IMR-90 (cell line): ENCODE measurements around the gene NFX1. TPM values are rescaled to one million over a fixed set of nuclear protein-coding genes. Genes with fewer than 3 reads are reported as not detected.

Experiments
- ATAC-seq: fragments of 200-7000 bp; cut with Tn5 transposase; 2 replicates; pipeline ENCODE4 v1.9.1; 2020; ENCODE audit warnings: low read depth, mild to moderate bottlenecking, moderate library complexity
- BruUV-seq: library from RNA; stranded (reverse); fragments of 400-500 nt; replicated peaks from 2 replicates; lab custom pipeline; 2021; lab: Mats Ljungman, UMichigan
- CTCF ChIA-PET: fragments of 300-600 bp; formaldehyde crosslinking; extraction: SDS; loops from one replicate; lab custom pipeline; 2021; ENCODE audit warnings: antibody characterized with exemption; lab: Yijun Ruan, JAX
- POLR2A ChIA-PET: fragments of 300-600 bp; sonication (Branson Sonifier 250); formaldehyde crosslinking; loops from one replicate; lab custom pipeline; 2022; ENCODE audit warnings: antibody characterized with exemption; ENCODE audit not compliant: unreplicated experiment; lab: Charles Lee
- DNase-seq: peaks from one replicate; pipeline ENCODE4 v3.0.0; 2013
- H2AFZ ChIP-seq: replicated peaks from 2 replicates; pipeline ENCODE3; 2013; ENCODE audit warnings: low read length, mild to moderate bottlenecking; ENCODE audit not compliant: poor library complexity
- H2AK5ac ChIP-seq: 2 replicates; pipeline ENCODE4 v1.6.1; 2013; ENCODE audit warnings: low read depth, low read length, inconsistent platforms
- H2AK9ac ChIP-seq: replicated peaks from 2 replicates; pipeline ENCODE3; 2013; ENCODE audit warnings: mild to moderate bottlenecking, low read depth, low read length, moderate library complexity; ENCODE audit not compliant: poor library complexity
- H2BK120ac ChIP-seq: 2 replicates; pipeline ENCODE4 v1.6.1; 2013; ENCODE audit warnings: low read depth, low read length, inconsistent platforms
- H2BK15ac ChIP-seq: 3 replicates; pipeline ENCODE4 v1.6.1; 2013; ENCODE audit warnings: low read depth, low read length, inconsistent platforms
- H2BK20ac ChIP-seq: 2 replicates; pipeline ENCODE4 v1.6.1; 2013; ENCODE audit warnings: low read depth, mild to moderate bottlenecking, inconsistent platforms, low read length, moderate library complexity
- H2BK5ac ChIP-seq: 2 replicates; pipeline ENCODE4 v1.6.1; 2013; ENCODE audit warnings: mild to moderate bottlenecking, low read depth, low read length, inconsistent platforms; ENCODE audit not compliant: poor library complexity, severe bottlenecking
- H3K14ac ChIP-seq: replicated peaks from 2 replicates; pipeline ENCODE4 v1.6.1; 2013; ENCODE audit warnings: low read depth, low read length, inconsistent platforms
- H3K18ac ChIP-seq: 2 replicates; pipeline ENCODE4 v1.6.1; 2013; ENCODE audit warnings: low read depth, low read length, control low read depth
- H3K23ac ChIP-seq: 2 replicates; pipeline ENCODE4 v1.6.1; 2013; ENCODE audit warnings: low read depth, low read length, inconsistent platforms
- H3K27ac ChIP-seq: 2 replicates; pipeline ENCODE4 v1.5.1; 2013; ENCODE audit warnings: mild to moderate bottlenecking, control low read depth, low read length; ENCODE audit not compliant: insufficient read depth
- H3K27me3 ChIP-seq: 2 replicates; pipeline ENCODE4 v1.6.1; 2013; ENCODE audit warnings: low read length; ENCODE audit not compliant: control insufficient read depth, insufficient read depth
- H3K36me3 ChIP-seq: 2 replicates; pipeline ENCODE4 v1.6.1; 2013; ENCODE audit warnings: low read length, mixed read lengths; ENCODE audit not compliant: control insufficient read depth, insufficient read depth
- H3K4ac ChIP-seq: 2 replicates; pipeline ENCODE4 v1.6.1; 2013; ENCODE audit warnings: low read depth, low read length, inconsistent platforms
- H3K4me1 ChIP-seq: 2 replicates; pipeline ENCODE4 v1.6.1; 2013; ENCODE audit warnings: low read length, mixed read lengths; ENCODE audit not compliant: control insufficient read depth, insufficient read depth
- H3K4me2 ChIP-seq: 2 replicates; pipeline ENCODE4 v1.6.1; 2013; ENCODE audit warnings: low read depth, mild to moderate bottlenecking, control low read depth, low read length, moderate library complexity
- H3K4me3 ChIP-seq: 2 replicates; pipeline ENCODE4 v1.5.1; 2013; ENCODE audit warnings: low read depth, mild to moderate bottlenecking, control low read depth, low read length, moderate library complexity; ENCODE audit not compliant: insufficient read depth
- H3K56ac ChIP-seq: 2 replicates; pipeline ENCODE4 v1.6.1; 2013; ENCODE audit warnings: low read length, inconsistent platforms; ENCODE audit not compliant: insufficient read depth; ENCODE audit errors: extremely low read depth
- H3K79me1 ChIP-seq, 2 experiments: 2 replicates each; pipeline ENCODE4 v1.6.1; 2013; ENCODE audit warnings: low read length in 2 of 2, inconsistent platforms in 1 of 2, low read depth in 1 of 2
- H3K9ac ChIP-seq: 2 replicates; pipeline ENCODE4 v1.6.1; 2013; ENCODE audit warnings: low read depth, low read length, control low read depth
- H3K9me1 ChIP-seq: 2 replicates; pipeline ENCODE4 v1.6.1; 2013; ENCODE audit warnings: low read length, inconsistent platforms; ENCODE audit not compliant: insufficient read depth
- H3K9me3 ChIP-seq: 2 replicates; pipeline ENCODE4 v1.6.1; 2013; ENCODE audit warnings: low read length; ENCODE audit not compliant: control insufficient read depth, insufficient read depth
- H4K20me1 ChIP-seq: 2 replicates; pipeline ENCODE4 v1.6.1; 2013; ENCODE audit warnings: low read length, inconsistent platforms; ENCODE audit not compliant: insufficient read depth
- H4K5ac ChIP-seq: 2 replicates; pipeline ENCODE4 v1.6.1; 2013; ENCODE audit warnings: mild to moderate bottlenecking, low read depth, low read length, control low read depth
- H4K8ac ChIP-seq, 2 experiments: 2 replicates each; pipeline ENCODE4 v1.6.1; 2013; ENCODE audit warnings: low read depth in 2 of 2, low read length in 2 of 2, control low read depth in 1 of 2, inconsistent platforms in 1 of 2
- H4K91ac ChIP-seq: 2 replicates; pipeline ENCODE4 v1.6.1; 2013; ENCODE audit warnings: low read depth, low read length, inconsistent platforms; ENCODE audit not compliant: insufficient read depth
- CHD1 ChIP-seq: IDR thresholded peaks from 2 replicates; pipeline ENCODE4 v1.6.1; 2012; ENCODE audit warnings: low read depth, low read length, improper control_type of control experiment
- FOS ChIP-seq: fragments of 150-350 bp; IDR thresholded peaks from 2 replicates; pipeline ENCODE4 v1.6.1; 2016; ENCODE audit warnings: low read depth, low read length
- MXI1 ChIP-seq: IDR thresholded peaks from 2 replicates; pipeline ENCODE4 v1.6.1; 2012; ENCODE audit warnings: low read depth, mild to moderate bottlenecking, low read length, moderate library complexity, borderline replicate concordance
- RAD21 ChIP-seq: IDR thresholded peaks from 2 replicates; pipeline ENCODE4 v1.6.1; 2012; ENCODE audit warnings: low read length, improper control_type of control experiment
- RFX5 ChIP-seq: IDR thresholded peaks from 2 replicates; pipeline ENCODE4 v1.8.0; 2012; ENCODE audit warnings: low read depth, mild to moderate bottlenecking, low read length, moderate library complexity
- WGBS, 2 experiments: methylation state at CpG; one replicate each; pipeline versions ENCODE4 v1.1.5 to v1.1.7; 2013; ENCODE audit warnings: missing lambda C conversion rate in 2 of 2; ENCODE audit not compliant: insufficient read length in 1 of 2; ENCODE audit errors: extremely low coverage in 2 of 2; 5-methylcytosine and 5-hydroxymethylcytosine counted together
- dilution Hi-C: fragments of 300-500 bp; cut with HindIII; formaldehyde crosslinking; loops from one replicate; pipeline ENCODE4 v1.14.3; 2018; ENCODE audit warnings: low sequenced_read_pairs; ENCODE audit not compliant: unreplicated experiment
- in situ Hi-C: fragments of 300-500 bp; cut with MboI; formaldehyde crosslinking; loops from 3 replicates; pipeline ENCODE4 v1.14.3; 2019; ENCODE audit warnings: low sequenced_read_pairs, inconsistent platforms, mixed read lengths
- intact Hi-C: fragments of 100-400 bp; cut with micrococcal nuclease; formaldehyde crosslinking; loops from 2 replicates; pipeline ENCODE4 v1.10.0; 2022
- polyA plus RNA-seq, 3 experiments: library from polyadenylated mRNA; depleted of rRNA; stranded (reverse); fragments of >200 nt; gene quantifications; 2 replicates each; pipeline ENCODE4 v1.2.3, GENCODE V29; 2012; ENCODE audit warnings: low replicate concordance in 1 of 3
- total RNA-seq: library from RNA; depleted of rRNA; stranded (reverse); fragments of >200 nt; gene quantifications from 2 replicates; pipeline ENCODE4 v1.2.3, GENCODE V29; 2012

The NFX1 gene
- total and polyA plus RNA-seq, 2 of the 4 experiments (the other 2 are of a cell fraction) = 27.0 to 36.0 TPM

- ChIA-PET CTCF (no interaction called here), POLR2A (no interaction called here)
- Histone ChIP-seq H3K79me1 (no peaks in the 10 kb centered on the region), H2AK5ac (0 out of 2 replicates have a peak overlapping the region, but pooled peaks have one; percentile 9), H2BK20ac (no peak overlapping the region), H3K9me3 (no peaks in the 10 kb centered on the region), H3K14ac (no peak overlapping the region), H2BK120ac (no peak overlapping the region), H2AK9ac (no peak overlapping the region), H4K91ac (peak overlapping the region; percentile 21; the same call in 1 of the 2 replicates), H3K56ac (no peak overlapping the region), H4K8ac (no peak overlapping the region), H2AFZ (no peak overlapping the region), H2BK5ac (no peak overlapping the region), H3K9me1 (no peaks in the 10 kb centered on the region), H3K18ac (no peak overlapping the region), H3K27ac (no peak overlapping the region), H3K4me1 (0 out of 2 replicates have a peak, but pooled peaks cover 2% of the 10 kb centered on the region), H4K20me1 (no peaks in the 10 kb centered on the region), H3K36me3 (no peaks in the 10 kb centered on the region), H4K5ac (no peak overlapping the region), H3K4me3 (no peak overlapping the region), H2BK15ac (no peak overlapping the region), H3K27me3 (no peaks in the 10 kb centered on the region), H3K23ac (no peak overlapping the region), H3K9ac (no peak overlapping the region), H3K4ac (no peak overlapping the region; the same call in 1 of the 2 replicates), H3K4me2 (no peak overlapping the region)
- TF ChIP-seq FOS (no peak), MXI1 (no peak), RFX5 (no peak), CHD1 (no peak), RAD21 (no peak)
- ATAC-seq (no peak), DNase-seq (no peak)
- no TSS peak for BruUV-seq
- in situ Hi-C loops (no loop called here), intact Hi-C loops (no loop called here), dilution Hi-C loops (no loop called here)
- WGBS, 2 experiments = no CpG with 5 or more reads among the region's 14 CpGs
These were observed 89.5 kb downstream of the NFX1 start for GRCh38 chr9:33379666-33380389.
